IPS-18c (cell line): ENCODE measurements around the gene PSAP.

Source experiments
- H3K4me3 ChIP-seq: 2 replicates; pipeline ENCODE4 v1.7.0; 2013; ENCODE audit warnings: low read depth, mild to moderate bottlenecking, low read length, moderate library complexity; ENCODE audit not compliant: insufficient read depth
- H3K9me3 ChIP-seq: one replicate; pipeline ENCODE4 v1.6.1; 2013; ENCODE audit warnings: mild to moderate bottlenecking, low read length, moderate library complexity; ENCODE audit not compliant: control insufficient read depth, insufficient read depth

The PSAP gene

DNA sequence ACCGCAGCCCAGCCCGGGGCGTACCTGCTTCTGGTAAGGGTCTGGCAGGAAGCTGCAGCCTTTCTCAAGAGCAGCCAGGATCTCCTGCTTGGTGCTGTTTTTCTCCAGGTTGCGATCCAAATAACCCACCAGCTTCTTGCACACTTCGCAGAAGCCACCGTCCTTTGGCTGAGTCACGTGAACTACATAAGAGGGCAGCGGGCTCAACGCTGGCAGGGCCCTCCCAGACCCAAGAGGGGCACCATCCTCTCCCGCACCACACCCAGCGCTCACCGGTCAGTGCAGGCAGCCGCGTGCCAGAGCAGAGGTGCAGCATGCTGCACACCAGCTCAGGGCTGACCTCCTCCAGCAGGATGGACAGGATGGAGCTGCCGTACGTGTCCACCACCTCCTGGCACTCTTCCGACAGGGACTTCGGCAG lies 31.6 kb downstream of the PSAP start:
- no peak overlapping the region for H3K4me3 ChIP-seq
- H3K9me3 ChIP-seq, result no peaks in the 10 kb centered on the region

DNA sequence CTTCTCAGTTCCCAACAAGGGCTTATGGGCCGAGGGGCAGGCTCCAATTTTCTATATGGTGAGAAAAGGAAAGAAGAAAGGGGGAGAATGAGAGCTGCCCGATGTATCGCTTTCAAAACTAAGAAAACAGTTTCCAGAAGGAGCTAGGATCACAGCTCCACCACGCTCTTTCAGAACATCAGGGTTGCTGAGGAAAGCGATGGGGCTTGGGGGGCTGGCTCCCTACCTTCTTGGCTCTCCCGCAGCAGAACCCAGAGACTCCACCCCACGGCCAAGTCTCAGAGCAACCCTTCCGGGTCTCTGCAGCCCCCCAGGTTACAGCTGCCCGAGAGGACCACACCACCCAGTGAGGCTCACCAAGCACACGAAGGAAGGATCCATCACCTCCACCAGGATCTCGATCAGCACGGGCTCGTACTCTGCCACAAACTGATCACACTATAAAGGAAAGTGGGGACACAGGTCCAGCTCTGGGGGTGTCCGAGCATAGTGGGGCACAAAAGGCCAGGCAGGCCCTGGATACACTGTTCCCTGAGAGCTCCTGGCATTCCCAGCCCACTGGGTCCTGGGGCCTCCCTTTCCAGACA lies 32.3 kb downstream of the PSAP start:
- H3K4me3 ChIP-seq, result no peak overlapping the region

DNA sequence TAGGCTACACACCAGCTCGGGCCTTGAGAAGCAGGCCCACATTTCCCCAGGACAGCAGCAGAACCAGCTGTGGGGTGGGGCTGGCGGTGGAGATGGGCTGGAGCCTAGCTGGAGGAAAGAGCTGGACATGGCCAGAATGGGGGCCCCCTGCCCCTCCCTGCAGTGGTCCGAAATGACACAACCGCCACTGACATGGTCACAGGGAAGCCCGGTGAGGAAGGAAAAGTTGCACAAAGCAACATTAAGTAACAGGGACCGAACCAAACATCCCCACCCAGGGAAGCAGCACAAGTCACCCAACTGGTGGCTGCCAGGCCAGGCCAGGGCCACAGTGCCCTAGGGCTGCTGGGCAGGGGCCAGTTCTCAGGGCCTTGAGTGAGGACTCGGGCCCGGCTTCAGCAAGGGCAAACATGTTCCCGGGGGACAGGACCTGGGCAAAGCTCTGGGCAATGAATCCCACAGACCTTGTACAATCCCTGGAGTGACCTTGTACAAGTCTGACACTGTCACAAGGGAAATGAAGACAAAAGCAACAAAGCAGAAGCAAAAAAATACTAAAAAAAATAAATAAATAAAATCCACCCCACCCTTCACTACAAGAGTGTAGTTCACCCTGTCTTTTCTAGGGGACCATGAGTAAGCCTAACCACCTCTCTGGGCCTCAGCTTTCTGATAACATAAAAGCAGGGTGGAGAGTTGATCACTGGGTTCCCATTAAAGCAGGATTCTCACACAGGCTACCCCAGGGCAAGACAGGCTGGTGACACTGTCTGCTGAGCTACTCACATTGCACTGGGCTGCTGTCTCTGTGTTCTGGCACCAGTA lies 33.0 kb downstream of the PSAP start:
- Histone ChIP-seq H3K4me3 (no peak overlapping the region), H3K9me3 (no peaks in the 10 kb centered on the region)

More for the DNA sequence above, 32.3 kb downstream of the PSAP start:
- H3K9me3 ChIP-seq, result no peaks in the 10 kb centered on the region

DNA sequence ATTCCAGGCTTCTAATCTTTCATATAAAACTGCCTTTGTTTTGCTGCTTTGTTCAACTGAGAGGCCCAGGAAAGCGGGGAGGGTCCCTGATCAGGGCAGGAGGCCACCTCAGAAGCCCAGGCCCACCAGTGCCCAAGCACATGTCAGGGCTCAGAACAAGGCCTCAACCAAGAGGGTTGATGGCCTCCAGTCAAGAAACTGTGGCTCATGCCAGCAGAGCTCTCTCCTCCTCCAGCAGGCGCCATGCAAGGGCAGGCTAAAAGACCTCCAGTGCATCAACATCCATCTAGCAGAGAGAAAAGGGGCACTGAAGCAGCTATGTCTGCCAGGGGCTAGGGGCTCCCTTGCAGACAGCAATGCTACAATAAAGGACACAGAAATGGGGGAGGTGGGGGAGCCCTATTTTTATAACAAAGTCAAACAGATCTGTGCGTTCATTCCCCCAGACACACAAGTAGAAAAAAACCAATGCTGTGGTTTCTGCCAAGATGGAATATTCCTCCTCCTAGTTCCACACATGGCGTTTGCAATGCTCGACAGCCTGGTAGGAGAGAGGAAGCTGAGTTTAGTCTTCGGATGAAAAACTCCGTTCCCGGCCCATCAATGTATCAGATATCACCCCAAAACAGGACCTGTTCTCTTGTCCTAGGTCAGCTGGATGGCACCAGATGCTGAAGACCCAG lies 34.0 kb downstream of the PSAP start:
- Histone ChIP-seq H3K9me3 (no peaks in the 10 kb centered on the region), H3K4me3 (no peak overlapping the region)

DNA sequence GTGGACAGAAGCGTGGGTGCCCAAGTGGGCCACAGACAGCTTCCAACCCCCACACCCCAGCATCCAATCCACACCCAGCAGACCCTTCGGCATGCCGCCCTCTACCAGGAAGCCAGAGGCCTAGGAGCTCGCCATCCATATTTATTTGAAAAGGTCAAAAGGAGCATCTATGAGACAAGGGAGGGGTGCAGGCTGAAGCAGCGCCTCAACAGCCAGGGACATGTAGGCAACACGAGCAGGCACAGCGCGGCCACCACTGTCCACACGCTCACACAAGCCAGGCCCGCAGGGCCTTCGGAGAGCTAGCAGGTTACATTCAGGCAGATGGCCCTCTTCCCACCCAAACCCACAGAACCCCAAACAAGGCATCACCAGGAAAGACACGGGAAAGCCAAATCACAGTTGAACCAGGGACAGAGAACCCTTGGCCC lies 34.6 kb downstream of the PSAP start:
- H3K4me3 ChIP-seq, result no peak overlapping the region

DNA sequence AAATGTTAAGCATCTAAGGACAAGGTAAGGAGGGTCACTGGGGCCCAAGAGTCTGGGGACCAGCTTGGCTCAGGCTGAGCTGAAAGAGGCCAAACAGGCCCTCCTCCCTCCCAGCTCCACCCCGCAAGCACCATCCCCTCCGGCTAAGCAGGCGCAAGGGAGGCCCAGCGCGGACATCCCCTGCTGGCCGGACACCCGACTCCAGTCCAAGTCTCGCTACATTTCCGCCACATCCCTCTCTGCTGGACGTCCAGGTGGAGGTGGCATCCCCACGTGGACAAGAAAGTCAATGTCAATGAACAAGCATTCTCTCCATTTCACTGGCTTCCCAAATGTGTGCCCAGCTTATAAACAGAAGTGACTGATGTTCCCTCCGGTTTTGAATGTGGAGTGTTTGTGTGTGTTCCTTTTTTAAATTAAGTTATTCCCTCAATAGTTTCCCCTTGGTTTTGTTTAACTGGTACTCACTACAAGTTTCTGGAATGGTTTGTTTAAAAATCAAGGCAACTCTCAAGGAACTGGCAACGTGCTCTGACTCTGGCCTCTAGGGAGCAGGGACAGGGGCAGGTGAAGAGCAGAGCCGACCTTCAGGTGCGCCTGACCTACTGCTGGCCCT lies 35.4 kb downstream of the PSAP start:
- Histone ChIP-seq H3K4me3 (no peak overlapping the region), H3K9me3 (no peaks in the 10 kb centered on the region)

More for the DNA sequence above, 34.6 kb downstream of the PSAP start:
- no peaks in the 10 kb centered on the region for H3K9me3 ChIP-seq

DNA sequence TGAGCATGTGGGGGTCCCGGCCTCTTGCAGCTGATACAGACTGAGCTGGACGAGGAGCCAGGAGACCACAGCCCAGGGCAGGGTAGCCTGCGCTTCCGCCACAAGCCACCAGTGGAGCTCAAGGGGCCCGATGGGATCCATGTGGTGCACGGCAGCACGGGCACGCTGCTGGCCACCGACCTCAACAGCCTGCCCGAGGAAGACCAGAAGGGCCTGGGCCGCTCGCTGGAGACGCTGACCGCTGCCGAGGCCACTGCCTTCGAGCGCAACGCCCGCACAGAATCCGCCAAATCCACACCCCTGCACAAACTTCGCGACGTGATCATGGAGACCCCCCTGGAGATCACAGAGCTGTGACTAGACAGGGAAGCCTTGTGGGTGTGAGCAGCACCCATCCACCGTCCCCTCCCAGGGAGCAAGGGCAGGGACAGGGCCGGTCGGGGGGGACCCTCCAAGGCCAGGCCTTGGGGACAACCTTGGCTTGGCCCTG lies 36.1 kb downstream of the PSAP start:
- Histone ChIP-seq H3K9me3 (peaks cover 3% of the 10 kb centered on the region), H3K4me3 (no peak overlapping the region)

DNA sequence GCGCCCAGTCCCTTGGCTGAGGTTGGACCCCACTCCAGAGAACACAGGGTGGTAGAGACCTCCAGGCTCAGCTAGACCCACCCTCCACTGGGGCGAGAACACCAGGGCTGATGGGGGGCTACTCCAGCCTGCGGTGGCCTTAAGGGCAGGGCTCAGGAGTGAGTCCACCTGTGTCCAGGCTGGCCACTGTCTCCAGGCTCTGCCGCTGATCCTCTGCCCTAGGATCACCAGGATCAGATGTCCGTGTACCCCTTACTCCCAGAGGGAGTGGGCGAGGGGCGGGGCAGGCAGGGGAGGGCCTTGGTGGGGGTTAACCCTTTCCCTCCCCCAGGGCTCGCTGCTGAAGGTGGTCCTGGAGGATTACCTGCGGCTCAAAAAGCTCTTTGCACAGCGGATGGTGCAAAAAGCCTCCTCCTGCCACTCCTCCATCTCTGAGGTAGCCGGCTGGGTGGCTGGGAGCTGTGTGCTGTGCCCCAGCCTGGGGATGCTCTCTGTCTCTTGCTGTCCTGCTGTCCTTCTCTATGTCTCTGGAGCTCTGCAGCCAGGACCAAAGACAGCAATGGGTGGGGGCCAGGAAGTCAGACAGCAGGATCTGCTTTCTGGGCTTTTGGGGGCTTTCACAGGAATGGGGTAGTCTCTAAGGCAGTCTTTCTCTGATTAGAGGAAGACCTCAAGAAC lies 38.0 kb downstream of the PSAP start:
- H3K4me3 ChIP-seq, result no peak overlapping the region
- H3K9me3 ChIP-seq, result peaks cover 3% of the 10 kb centered on the region

DNA sequence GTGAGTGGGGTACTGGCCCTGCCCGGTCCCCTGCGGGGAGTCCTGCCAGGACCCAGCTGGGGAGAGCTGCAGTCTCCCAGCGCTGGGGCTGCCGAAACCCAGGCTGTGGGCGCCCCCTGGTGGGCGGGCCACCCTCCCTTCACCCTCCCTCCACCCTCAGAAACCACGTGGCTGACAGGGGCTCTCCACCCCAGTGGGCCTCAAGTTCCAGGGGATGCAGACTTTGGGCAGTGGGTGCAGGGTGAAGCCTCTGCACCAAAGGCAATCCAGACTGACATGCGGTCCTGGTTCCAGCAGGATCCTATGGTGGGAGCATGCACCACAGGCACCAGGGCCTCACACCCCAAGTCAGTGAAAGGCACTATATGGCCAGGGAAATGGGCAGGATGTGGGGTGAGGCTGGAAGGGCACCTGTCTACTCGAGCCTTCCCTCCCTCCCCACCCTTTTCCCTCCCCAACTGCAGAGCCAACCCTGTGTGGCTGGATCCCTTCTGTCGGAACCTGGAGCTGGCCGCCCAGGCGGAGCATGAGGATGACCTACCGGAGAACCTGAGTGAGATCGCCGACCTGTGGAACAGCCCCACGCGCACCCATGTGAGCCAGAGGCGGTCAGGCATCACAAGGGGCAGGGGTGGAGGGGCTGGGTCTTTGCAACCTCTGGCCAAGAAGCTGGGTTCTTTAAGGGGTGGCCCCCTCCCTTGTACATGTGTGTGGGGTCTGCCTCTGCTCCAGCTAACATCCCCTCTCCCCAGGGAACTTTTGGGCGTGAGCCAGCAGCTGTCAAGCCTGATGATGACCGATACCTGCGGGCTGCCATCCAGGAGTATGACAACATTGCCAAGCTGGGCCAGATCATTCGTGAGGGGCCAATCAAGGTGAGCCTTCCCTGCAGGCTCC lies 38.8 kb downstream of the PSAP start:
- H3K9me3 ChIP-seq, result peaks cover 3% of the 10 kb centered on the region
- H3K4me3 ChIP-seq, result no peak overlapping the region

DNA sequence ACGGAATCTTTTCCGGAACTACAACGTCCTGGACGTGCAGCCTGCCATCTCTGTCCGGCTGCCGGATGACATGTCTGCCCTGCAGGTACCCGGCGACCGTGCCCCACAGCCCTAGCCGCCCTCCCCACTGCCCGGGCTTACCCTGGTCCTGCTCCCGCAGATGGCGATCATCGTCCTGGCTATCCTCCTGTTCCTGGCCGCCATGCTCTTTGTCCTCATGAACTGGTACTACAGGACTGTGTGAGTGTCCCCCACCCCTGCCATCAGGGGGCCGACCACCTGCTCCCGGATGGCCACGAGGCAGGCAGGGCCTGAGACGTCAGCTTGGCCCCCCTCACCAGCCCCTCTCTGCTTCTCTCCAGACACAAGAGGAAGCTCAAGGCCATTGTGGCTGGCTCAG lies 39.7 kb downstream of the PSAP start:
- H3K4me3 ChIP-seq, result no peak overlapping the region
- peaks cover 3% of the 10 kb centered on the region for H3K9me3 ChIP-seq

DNA sequence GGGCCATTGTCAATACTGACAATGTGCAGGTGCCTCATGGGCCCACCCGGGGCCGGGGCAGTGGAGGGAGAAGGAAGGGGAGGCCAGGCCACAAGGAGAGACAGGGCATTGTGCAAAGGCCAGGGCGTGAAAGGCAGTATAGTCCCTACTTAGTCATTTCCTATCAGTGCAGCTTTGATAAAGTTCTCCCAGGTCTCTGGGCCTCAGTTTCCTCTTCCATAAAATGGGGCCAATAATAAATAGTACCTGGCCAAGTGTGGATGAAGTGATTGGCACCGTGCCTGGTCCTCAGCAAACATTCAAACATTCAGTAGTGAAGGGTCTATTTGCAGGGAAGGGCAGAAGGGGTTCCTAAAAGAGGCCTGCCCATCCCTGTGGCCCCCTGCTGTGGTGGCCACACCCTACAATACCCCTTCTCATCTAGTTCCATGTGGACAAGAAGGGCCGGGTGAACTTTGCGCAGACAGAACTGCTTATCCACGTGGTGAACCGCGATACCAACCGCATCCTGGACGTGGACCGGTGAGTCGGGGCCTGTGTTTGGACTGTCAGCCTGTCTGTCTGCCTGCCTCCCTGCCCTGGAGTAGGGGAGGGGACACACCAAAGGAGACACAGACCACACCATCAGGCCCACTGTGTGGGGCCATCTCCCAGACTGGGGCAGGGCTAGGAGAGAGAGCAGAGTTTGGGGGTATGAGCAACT lies 40.9 kb downstream of the PSAP start:
- Histone ChIP-seq H3K9me3 (peaks cover 3% of the 10 kb centered on the region), H3K4me3 (no peak overlapping the region)

DNA sequence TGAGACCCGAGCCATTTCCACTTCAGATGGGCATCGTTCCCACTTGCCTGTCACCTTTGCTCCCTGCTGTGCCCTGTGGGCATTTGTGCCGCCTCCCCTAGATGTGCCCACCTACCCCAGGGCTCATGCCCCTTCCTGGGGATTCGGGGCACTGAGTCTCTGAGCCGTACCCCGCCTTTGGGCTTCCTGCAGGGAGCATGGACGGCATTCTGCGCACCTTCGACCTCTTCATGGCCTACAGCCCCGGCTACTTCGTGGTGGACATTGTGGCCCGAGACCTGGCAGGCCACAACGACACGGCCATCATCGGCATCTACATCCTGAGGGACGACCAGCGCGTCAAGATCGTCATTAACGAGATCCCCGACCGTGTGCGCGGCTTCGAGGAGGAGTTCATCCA lies 41.4 kb downstream of the PSAP start:
- peaks cover 3% of the 10 kb centered on the region for H3K9me3 ChIP-seq
- H3K4me3 ChIP-seq, result no peak overlapping the region

DNA sequence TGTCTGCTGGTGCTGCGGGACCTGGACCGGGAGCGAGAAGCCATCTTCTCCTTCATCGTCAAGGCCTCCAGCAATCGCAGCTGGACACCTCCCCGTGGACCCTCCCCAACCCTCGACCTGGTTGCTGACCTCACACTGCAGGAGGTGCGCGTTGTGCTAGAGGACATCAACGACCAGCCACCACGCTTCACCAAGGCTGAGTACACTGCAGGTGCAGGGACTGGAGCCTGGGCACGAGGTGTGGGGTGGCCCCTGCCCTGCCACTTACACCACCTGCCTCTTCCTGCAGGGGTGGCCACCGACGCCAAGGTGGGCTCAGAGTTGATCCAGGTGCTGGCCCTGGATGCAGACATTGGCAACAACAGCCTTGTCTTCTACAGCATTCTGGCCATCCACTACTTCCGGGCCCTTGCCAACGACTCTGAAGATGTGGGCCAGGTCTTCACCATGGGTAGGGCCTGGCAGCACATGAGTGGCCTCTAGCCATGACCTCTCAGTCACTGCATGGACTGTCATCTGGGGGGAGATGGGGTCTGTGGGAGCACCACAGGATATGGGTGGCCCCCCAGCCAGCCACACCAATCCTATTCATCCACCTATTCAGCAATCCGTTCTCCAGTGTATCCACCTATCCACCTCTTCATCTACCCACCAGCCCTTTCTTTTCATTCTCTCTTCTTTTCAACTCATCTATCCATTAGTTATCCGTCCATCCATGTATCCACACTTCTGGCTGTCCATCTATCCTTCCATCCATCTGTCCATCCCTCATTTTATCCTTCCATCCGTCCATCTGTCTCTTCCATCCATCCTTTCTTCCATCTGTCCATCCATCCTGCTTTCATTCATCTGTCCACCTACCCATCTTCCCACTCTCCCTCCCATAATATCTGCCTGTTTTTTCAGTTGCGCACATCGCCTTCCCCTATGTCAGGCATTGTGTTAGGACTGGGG lies 43.2 kb downstream of the PSAP start:
- Histone ChIP-seq H3K4me3 (no peak overlapping the region), H3K9me3 (peaks cover 3% of the 10 kb centered on the region)

DNA sequence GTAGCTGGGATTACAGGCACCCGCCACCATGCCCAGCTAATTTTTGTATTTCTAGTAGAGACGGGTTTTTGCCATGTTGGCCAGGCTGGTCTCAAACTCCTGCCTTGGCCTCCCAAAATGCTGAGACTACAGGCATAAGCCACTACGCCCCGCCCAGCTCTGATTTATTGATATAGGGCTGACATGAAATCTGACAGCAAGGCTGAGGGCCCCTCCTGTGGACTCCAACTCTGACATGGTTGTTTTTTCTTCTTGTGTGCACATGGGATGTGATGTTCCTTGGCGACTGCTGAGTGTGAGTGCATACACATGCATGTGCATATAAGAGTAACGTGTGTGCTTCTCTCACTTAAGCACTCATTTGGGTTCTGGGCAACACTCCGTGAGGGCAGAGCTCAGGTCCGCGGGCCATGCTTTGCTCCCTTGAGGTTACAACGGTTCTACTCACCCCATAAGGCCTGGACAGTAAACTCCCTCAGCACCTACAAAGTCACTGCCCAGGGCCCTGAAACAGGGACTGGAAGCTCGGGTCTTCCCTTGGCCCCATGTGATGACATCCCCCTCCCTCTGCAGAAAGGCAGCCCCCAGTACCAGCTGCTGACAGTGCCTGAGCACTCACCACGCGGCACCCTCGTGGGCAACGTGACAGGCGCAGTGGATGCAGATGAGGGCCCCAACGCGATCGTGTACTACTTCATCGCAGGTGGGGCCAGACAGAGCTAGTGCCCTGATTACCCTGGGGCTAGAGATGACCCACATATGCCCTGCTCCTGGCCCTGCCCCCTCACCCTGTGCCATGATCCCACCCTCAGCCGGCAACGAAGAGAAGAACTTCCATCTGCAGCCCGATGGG lies 44.1 kb downstream of the PSAP start:
- Histone ChIP-seq H3K4me3 (no peak overlapping the region), H3K9me3 (peaks cover 3% of the 10 kb centered on the region)
